Smooth muscle cell (in vitro differentiated cells): ENCODE data around the gene CCDC88B. TPM values are rescaled to one million over a fixed set of nuclear protein-coding genes. Genes with fewer than 3 reads are reported as not detected.
A peak's percentile ranks its signal among the peaks of the same experiment; 100 is the strongest.

ENCODE experiments used
- DNase-seq: peaks from one replicate; lab custom pipeline; 2025; ENCODE audit not compliant: unreplicated experiment; lab: John Stamatoyannopoulos, UW
- H2AFZ ChIP-seq: fragments of 200-600 bp; sonication (generic); 2 replicates; pipeline ENCODE4 v1.6.0; 2016; ENCODE audit warnings: antibody characterized with exemption, low read depth, mild to moderate bottlenecking
- H3F3A ChIP-seq: fragments of 200-600 bp; sonication (generic); 2 replicates; pipeline ENCODE4 v1.6.0; 2017; ENCODE audit warnings: antibody characterized with exemption, low read depth
- H3K27ac ChIP-seq: fragments of 200-600 bp; sonication (generic); 2 replicates; pipeline ENCODE4 v1.5.1; 2016; ENCODE audit warnings: low read depth, mild to moderate bottlenecking
- H3K27me3 ChIP-seq: fragments of 200-600 bp; sonication (generic); 2 replicates; pipeline ENCODE4 v1.6.1; 2016; ENCODE audit warnings: low read depth, mild to moderate bottlenecking
- H3K36me3 ChIP-seq: fragments of 200-600 bp; sonication (generic); 2 replicates; pipeline ENCODE4 v1.5.1; 2016; ENCODE audit warnings: low read depth
- H3K4me1 ChIP-seq: fragments of 200-600 bp; sonication (generic); 2 replicates; pipeline ENCODE4 v1.5.1; 2016; ENCODE audit warnings: low read depth
- H3K4me2 ChIP-seq: fragments of 200-600 bp; sonication (generic); 2 replicates; pipeline ENCODE4 v1.6.0; 2016; ENCODE audit warnings: mild to moderate bottlenecking
- H3K4me3 ChIP-seq: fragments of 200-600 bp; sonication (generic); 2 replicates; pipeline ENCODE4 v1.5.1; 2016; ENCODE audit warnings: mild to moderate bottlenecking
- H3K79me2 ChIP-seq: fragments of 200-600 bp; sonication (generic); 2 replicates; pipeline ENCODE4 v1.6.0; 2016; ENCODE audit warnings: low read depth, mild to moderate bottlenecking
- H3K9ac ChIP-seq: fragments of 200-600 bp; sonication (generic); 2 replicates; pipeline ENCODE4 v1.6.0; 2016; ENCODE audit warnings: low read depth
- H3K9me3 ChIP-seq: fragments of 200-600 bp; sonication (generic); replicated peaks from 2 replicates; pipeline ENCODE4 v1.5.1; 2016; ENCODE audit warnings: low read depth
- H4K20me1 ChIP-seq: fragments of 200-600 bp; sonication (generic); 2 replicates; pipeline ENCODE4 v1.6.0; 2016; ENCODE audit warnings: low read depth
- WGBS: methylation state at CpG from one replicate; pipeline ENCODE4 v1.1.7; 2016; ENCODE audit warnings: low lambda C conversion rate; 5-methylcytosine and 5-hydroxymethylcytosine counted together
- polyA plus RNA-seq: library from polyadenylated mRNA; unstranded; fragments of >200 nt; fragmentation: Nextera tagmentation; extraction: Ambion mirVana; gene quantifications from 2 replicates; pipeline ENCODE4 v1.2.1, GENCODE V29; 2016
- total RNA-seq: library from RNA; depleted of rRNA; stranded (reverse); fragments of >200 nt; gene quantifications from 2 replicates; pipeline ENCODE4 v1.2.3, GENCODE V29; 2014
- TF ChIP-seq, protein P1 (sequence below): fragments of 200-600 bp; sonication (generic); IDR thresholded peaks from 2 replicates; pipeline ENCODE4 v1.5.1; 2017; ENCODE audit warnings: borderline replicate concordance, mild to moderate bottlenecking, antibody characterized with exemption; ENCODE audit not compliant: insufficient read depth, poor library complexity, severe bottlenecking

Gene CCDC88B
- total and polyA plus RNA-seq, 2 experiments from 2014 or later = 0.22 to 2.2 TPM

DNA sequence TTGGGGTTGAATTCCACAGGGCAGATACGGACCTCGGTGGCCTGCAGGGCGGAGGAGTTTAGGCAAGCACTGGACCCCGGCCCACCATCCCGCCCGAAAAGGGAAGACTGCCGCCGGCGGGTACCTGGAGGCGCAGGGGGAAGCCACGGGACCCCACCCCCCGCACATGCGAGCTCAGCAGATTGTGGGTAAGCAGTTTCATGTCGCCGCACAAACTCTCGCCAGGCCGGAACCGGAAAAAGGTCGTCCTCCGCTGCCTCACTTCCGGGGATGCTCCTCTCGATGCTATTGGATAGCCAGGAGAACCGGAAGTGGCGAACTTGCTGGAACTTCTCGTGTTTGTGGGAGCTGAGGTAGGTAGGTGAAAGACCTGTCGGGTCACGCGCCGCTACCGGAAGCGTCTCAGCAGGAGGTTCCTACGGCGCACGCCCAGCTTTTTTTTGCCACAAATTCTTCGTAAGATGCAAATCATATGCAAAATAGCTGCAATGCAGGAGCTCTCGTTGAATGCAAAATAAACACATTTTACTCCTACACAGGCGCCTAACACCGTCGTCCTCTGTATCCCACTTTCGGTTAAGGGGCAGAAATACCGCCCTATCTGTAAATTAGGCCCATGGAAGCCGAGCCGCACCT, 22.6 kb upstream of the CCDC88B start, which contains the start of gene TRMT112:
Gene TRMT112, minus strand, starts transcription at position 235 of the 636 bp plus-strand sequence. Its CDS starts 33 bp downstream, at position 202.
- H3K79me2 ChIP-seq = peaks cover 6% of the 10 kb centered on the region
- TF ChIP-seq, protein P1, sequence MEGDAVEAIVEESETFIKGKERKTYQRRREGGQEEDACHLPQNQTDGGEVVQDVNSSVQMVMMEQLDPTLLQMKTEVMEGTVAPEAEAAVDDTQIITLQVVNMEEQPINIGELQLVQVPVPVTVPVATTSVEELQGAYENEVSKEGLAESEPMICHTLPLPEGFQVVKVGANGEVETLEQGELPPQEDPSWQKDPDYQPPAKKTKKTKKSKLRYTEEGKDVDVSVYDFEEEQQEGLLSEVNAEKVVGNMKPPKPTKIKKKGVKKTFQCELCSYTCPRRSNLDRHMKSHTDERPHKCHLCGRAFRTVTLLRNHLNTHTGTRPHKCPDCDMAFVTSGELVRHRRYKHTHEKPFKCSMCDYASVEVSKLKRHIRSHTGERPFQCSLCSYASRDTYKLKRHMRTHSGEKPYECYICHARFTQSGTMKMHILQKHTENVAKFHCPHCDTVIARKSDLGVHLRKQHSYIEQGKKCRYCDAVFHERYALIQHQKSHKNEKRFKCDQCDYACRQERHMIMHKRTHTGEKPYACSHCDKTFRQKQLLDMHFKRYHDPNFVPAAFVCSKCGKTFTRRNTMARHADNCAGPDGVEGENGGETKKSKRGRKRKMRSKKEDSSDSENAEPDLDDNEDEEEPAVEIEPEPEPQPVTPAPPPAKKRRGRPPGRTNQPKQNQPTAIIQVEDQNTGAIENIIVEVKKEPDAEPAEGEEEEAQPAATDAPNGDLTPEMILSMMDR = no peak
- H2AFZ ChIP-seq = peak within 1 kb of the TSS; percentile 61
- H3K27ac ChIP-seq = peak within 1 kb of the TSS; percentile 96
- H3K9me3 ChIP-seq = no peaks in the 10 kb centered on the region
- no peaks in the 10 kb centered on the region for H3F3A ChIP-seq
- H3K9ac ChIP-seq = peak within 1 kb of the TSS; percentile 88
- DNase-seq = peak; percentile 80
- no peaks in the 10 kb centered on the region for H4K20me1 ChIP-seq
- H3K36me3 ChIP-seq = no peaks in the 10 kb centered on the region
- peak within 1 kb of the TSS; percentile 95 for H3K4me3 ChIP-seq
- peaks cover 8% of the 10 kb centered on the region for H3K4me1 ChIP-seq
- no peaks in the 10 kb centered on the region for H3K27me3 ChIP-seq
- H3K4me2 ChIP-seq = peak within 1 kb of the TSS; percentile 90
- WGBS = under 1% methylated on average over 43 of the region's 43 CpGs

DNA sequence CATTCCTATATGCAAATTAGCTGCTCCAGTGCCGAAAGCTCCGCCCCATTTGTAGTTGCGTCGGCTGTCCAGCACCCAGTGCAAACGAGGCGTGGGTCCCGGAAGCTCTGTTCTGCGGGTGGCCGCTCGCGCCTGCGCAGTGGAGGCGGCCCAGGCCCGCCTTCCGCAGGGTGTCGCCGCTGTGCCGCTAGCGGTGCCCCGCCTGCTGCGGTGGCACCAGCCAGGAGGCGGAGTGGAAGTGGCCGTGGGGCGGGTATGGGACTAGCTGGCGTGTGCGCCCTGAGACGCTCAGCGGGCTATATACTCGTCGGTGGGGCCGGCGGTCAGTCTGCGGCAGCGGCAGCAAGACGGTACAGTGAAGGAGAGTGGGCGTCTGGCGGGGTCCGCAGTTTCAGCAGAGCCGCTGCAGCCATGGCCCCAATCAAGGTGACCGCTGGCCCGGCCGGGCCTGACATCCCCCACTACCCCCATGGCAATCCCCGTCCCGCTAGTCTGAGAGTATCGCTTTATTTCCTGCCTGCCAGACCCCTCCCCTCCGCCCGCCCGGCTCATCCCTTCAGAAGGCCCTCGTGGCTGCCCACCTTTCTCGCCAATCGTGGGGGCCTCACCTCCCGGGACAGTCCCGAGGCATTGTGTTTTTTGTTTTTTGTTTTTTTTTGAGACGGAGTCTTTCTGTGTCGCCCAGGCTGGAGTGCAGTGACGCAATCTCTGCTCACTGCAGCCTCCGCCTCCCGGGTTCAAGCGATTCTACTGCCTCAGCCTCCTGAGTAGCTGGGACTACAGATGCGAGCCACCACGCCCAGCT, 21.8 kb upstream of the CCDC88B start, which contains the start of gene PRDX5:
Gene PRDX5, plus strand, starts transcription at position 161 of the 805 bp plus-strand sequence. Its CDS starts 95 bp downstream, at position 256.
- no peaks in the 10 kb centered on the region for H3F3A ChIP-seq
- H3K4me2 ChIP-seq = peak within 1 kb of the TSS; percentile 90
- H3K9ac ChIP-seq = peak within 1 kb of the TSS; percentile 88
- H3K4me1 ChIP-seq = peaks cover 8% of the 10 kb centered on the region
- peak; percentile 82 for DNase-seq
- peak within 1 kb of the TSS; percentile 61 for H2AFZ ChIP-seq
- H3K36me3 ChIP-seq = no peaks in the 10 kb centered on the region
- H3K4me3 ChIP-seq = peak within 1 kb of the TSS; percentile 95
- no peaks in the 10 kb centered on the region for H3K27me3 ChIP-seq
- H3K9me3 ChIP-seq = no peaks in the 10 kb centered on the region
- TF ChIP-seq, protein P1 = no peak
- H3K79me2 ChIP-seq = peaks cover 6% of the 10 kb centered on the region
- peak within 1 kb of the TSS; percentile 96 for H3K27ac ChIP-seq
- no peaks in the 10 kb centered on the region for H4K20me1 ChIP-seq
- WGBS = under 1% methylated on average over 58 of the region's 61 CpGs

DNA sequence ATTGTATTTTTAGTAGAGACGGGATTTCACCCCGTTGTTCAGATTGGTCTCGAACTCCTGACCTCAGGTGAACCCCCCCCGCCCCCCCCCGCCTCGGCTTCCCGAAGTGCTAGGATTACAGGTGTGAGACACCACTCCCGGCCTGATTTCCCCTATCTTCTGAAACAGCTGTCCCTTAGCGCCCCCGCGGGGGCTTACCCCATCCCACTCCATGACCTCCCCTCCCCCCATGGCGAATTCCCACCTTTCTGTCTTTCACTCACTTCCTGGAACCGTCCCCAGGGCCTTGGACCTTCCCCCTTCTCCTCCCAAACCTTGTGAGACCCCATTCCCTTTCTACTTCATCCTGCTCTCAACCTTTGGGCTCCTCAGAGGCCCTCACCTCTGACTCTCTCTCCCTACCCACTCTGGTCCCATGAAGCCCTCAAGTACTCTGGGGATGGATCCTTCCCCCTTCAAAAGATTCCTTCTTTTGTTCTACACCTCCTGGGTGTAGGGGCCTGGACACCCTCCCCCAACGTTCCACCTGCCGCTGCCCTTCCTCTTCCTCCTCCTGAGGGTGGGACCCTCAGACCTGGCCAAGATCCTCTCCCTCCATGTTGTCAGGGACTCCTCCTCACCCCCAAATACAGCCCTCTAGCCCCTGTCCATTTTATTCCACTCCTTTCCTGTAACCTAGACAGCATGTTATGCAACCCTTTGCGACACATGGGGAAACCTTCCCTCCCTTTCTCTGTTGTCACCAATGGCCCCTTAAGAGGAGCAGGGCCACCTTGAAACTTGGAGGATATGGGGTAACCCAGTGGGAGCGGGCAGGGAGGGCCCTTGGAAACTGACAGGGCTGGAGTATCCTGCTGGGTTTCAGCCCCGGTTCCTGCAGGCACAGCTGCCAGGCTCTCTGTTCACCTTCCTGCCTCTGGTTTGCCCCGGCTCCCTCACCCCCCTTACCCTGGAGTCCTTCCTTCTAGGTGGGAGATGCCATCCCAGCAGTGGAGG, 20.9 kb upstream of the CCDC88B start:
- H3K9me3 ChIP-seq = no peaks in the 10 kb centered on the region
- WGBS = 34% methylated on average over 15 of the region's 19 CpGs
- H3K4me1 ChIP-seq = peaks cover 8% of the 10 kb centered on the region
- H3K27ac ChIP-seq = peak overlapping the region; percentile 22
- peak overlapping the region; percentile 95 for H3K4me3 ChIP-seq
- peak overlapping the region; percentile 88 for H3K9ac ChIP-seq
- H3K27me3 ChIP-seq = no peaks in the 10 kb centered on the region
- H3K36me3 ChIP-seq = no peaks in the 10 kb centered on the region
- H3K4me2 ChIP-seq = peak overlapping the region; percentile 90
- TF ChIP-seq, protein P1 = no peak
- H3F3A ChIP-seq = no peaks in the 10 kb centered on the region
- H3K79me2 ChIP-seq = peaks cover 6% of the 10 kb centered on the region
- no peak for DNase-seq
- no peak overlapping the region for H2AFZ ChIP-seq
- no peaks in the 10 kb centered on the region for H4K20me1 ChIP-seq
